Gastrocnemius medialis (tissue), 4 donors: ENCODE measurements around the gene GTF3C6.

Experiments used
- POLR2A ChIP-seq, 2 donors: fragments of 450-650 bp; IDR thresholded peaks; one replicate each; pipeline ENCODE4 v1.6.1; 2017; ENCODE audit warnings: antibody characterized with exemption in 2 of 2, mild to moderate bottlenecking in 2 of 2, moderate library complexity in 2 of 2
- TF ChIP-seq, protein P1 (sequence below), 5 experiments: fragments of 450-650 bp in 3 of 5; fragments of 200-600 bp in 2 of 5; sonication (generic) in 2 of 5; IDR thresholded peaks in 4 of 5; conservative IDR thresholded peaks in 1 of 5; 1 replicate in 4 of 5; 2 replicates in 1 of 5; pipeline ENCODE4 v1.5.1; 2016 to 2019; ENCODE audit warnings: antibody characterized with exemption in 5 of 5, mild to moderate bottlenecking in 3 of 5, moderate library complexity in 3 of 5

DNA sequence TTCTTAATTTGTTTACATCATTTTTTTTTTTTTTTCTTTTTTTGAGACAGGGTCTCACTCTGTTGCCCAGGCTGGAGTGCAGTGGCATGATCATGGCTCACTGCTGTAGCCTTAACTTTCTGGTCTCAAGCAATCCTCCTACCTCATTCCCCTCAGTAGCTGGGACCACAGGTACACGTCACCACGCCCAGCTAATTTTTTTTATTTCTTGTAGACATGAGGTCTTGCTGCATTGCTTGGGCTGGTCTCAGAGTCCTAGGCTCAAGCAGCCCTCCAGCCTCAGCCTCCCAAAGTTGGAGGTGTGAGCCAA is 53.6 kb downstream of the GTF3C6 start:
- TF ChIP-seq, protein P1, sequence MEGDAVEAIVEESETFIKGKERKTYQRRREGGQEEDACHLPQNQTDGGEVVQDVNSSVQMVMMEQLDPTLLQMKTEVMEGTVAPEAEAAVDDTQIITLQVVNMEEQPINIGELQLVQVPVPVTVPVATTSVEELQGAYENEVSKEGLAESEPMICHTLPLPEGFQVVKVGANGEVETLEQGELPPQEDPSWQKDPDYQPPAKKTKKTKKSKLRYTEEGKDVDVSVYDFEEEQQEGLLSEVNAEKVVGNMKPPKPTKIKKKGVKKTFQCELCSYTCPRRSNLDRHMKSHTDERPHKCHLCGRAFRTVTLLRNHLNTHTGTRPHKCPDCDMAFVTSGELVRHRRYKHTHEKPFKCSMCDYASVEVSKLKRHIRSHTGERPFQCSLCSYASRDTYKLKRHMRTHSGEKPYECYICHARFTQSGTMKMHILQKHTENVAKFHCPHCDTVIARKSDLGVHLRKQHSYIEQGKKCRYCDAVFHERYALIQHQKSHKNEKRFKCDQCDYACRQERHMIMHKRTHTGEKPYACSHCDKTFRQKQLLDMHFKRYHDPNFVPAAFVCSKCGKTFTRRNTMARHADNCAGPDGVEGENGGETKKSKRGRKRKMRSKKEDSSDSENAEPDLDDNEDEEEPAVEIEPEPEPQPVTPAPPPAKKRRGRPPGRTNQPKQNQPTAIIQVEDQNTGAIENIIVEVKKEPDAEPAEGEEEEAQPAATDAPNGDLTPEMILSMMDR (IDR thresholded peaks at IDR 0.05 in 4 of 5, conservative IDR thresholded peaks at IDR 0.05 in 1 of 5) = no peak
- no peak for TF ChIP-seq POLR2A (IDR thresholded peaks at IDR 0.05)
